Nephron progenitor cell (in vitro differentiated cells): ENCODE results near the gene MOGAT3.

Experiments used
- DNase-seq: peaks from one replicate; pipeline ENCODE4 v3.0.0; 2021
- H3K27ac Mint-ChIP-seq: 2 replicates; pipeline ENCODE4 v1.8.0; 2021; ENCODE audit warnings: mild to moderate bottlenecking, moderate library complexity, mixed read lengths
- H3K27me3 Mint-ChIP-seq: 2 replicates; pipeline ENCODE4 v1.8.0; 2021; ENCODE audit warnings: mild to moderate bottlenecking, low read depth, mixed read lengths; ENCODE audit not compliant: poor library complexity
- H3K36me3 Mint-ChIP-seq: 2 replicates; pipeline ENCODE4 v1.8.0; 2021; ENCODE audit warnings: low read depth, mixed read lengths
- H3K4me1 Mint-ChIP-seq: 2 replicates; pipeline ENCODE4 v1.8.0; 2021; ENCODE audit warnings: mixed read lengths
- H3K4me3 Mint-ChIP-seq: 2 replicates; pipeline ENCODE4 v1.8.0; 2021; ENCODE audit warnings: mild to moderate bottlenecking, moderate library complexity, mixed read lengths
- H3K9me3 Mint-ChIP-seq: 2 replicates; pipeline ENCODE4 v1.8.0; 2021; ENCODE audit warnings: mild to moderate bottlenecking, moderate library complexity, mixed read lengths
- TF ChIP-seq, protein P1 (sequence below): fragments of 200-600 bp; sonication (generic); IDR thresholded peaks from 2 replicates; pipeline ENCODE4 v1.5.0; 2021; ENCODE audit warnings: antibody characterized with exemption

MOGAT3 gene

DNA sequence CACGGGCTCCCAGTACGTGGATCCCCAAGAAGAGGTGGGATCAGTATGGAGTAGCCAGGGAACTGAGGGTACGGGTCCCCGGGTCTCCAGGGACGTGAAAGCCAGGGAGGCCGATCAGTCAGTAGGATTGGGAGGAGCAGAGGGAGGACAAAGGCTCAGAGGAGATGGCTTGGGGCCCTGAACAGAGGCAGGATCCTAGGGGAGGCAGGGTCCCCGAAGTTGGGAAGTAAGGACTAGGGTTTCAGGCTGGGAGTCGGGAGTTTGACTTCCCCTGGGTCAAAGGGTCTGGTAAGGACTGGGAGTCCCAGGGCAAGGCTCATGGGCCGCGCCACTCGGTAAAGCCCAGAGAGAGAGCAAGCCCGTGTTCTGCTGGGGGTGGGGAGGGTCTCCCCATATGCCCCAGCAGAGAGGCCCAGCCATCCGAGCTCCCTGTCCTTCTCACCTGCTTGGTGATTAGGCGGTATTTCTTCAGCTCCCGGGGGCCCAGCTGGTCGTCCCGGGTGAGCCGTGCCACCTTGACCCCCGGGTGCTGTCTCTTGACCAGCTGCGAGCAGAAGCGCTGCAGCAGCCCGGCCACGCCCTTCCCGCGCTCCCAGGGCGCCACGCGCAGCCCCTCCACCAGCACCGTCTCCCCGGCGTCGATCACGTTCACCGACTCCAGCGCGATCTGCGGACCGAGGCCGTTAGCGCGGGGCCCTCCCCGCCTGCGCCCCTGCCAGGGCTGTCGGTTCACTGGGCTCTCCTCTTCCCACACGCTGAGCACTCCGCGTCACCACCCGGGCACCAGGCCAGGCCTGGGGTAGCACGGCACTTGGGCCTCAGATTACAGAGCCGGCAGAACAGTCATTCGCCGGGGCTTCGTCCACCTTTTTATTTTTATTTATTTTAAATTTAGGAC lies 27.7 kb downstream of the MOGAT3 start:
- H3K4me3 Mint-ChIP-seq, result peak overlapping the region; percentile 45
- H3K36me3 Mint-ChIP-seq, result no peaks in the 10 kb centered on the region
- H3K4me1 Mint-ChIP-seq, result peaks cover 46% of the 10 kb centered on the region
- TF ChIP-seq, protein P1, sequence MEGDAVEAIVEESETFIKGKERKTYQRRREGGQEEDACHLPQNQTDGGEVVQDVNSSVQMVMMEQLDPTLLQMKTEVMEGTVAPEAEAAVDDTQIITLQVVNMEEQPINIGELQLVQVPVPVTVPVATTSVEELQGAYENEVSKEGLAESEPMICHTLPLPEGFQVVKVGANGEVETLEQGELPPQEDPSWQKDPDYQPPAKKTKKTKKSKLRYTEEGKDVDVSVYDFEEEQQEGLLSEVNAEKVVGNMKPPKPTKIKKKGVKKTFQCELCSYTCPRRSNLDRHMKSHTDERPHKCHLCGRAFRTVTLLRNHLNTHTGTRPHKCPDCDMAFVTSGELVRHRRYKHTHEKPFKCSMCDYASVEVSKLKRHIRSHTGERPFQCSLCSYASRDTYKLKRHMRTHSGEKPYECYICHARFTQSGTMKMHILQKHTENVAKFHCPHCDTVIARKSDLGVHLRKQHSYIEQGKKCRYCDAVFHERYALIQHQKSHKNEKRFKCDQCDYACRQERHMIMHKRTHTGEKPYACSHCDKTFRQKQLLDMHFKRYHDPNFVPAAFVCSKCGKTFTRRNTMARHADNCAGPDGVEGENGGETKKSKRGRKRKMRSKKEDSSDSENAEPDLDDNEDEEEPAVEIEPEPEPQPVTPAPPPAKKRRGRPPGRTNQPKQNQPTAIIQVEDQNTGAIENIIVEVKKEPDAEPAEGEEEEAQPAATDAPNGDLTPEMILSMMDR, result no peak
- no peak for DNase-seq
- H3K27me3 Mint-ChIP-seq, result peaks cover 100% of the 10 kb centered on the region
- no peak overlapping the region for H3K27ac Mint-ChIP-seq
- no peaks in the 10 kb centered on the region for H3K9me3 Mint-ChIP-seq

DNA sequence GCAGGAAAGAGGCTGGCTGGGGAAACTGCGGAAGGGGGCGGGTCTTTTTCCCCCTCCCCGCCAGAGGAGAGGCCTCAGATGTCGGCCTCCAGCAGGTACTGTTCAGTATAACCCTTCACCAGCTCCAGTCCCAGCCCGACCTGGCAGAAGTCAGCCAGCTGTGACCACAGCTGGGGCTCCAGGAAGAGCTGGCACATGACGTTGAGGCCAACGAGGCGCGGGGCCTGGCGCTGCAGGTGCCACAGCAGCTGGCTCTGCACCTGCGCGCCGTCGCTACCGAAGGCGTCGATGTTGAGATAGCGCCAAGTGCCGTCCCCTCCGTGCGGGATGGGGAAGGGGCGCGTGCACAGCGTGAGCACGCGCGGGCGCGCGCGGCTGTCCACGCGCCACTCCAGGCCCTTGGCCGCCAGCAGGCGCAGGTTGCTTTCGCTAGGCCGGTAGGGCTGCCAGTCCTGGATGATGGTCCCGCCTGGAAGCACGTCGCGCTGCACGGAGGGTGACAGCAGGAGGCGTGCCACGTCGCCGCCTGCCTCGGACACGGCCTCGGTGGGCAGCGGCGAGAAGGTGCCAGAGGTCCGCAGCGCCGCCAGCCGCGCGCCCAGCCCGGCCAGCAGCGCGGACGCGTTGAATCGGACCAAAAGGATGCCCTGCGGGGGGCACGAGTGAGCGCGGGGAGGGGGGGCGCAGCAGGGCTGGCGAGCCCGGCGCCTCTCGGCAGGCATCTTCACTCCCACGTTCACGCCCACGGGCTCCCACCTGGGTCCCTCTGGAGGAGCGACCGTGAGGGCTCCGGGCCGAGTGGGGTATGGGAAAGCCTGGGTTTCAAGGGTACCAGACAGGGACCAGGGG lies 28.6 kb downstream of the MOGAT3 start:
- DNase-seq, result no peak
- H3K36me3 Mint-ChIP-seq, result no peaks in the 10 kb centered on the region
- H3K9me3 Mint-ChIP-seq, result no peaks in the 10 kb centered on the region
- H3K27me3 Mint-ChIP-seq, result peaks cover 100% of the 10 kb centered on the region
- H3K27ac Mint-ChIP-seq, result no peak overlapping the region
- peaks cover 55% of the 10 kb centered on the region for H3K4me1 Mint-ChIP-seq
- TF ChIP-seq, protein P1, result no peak
- H3K4me3 Mint-ChIP-seq, result peak overlapping the region; percentile 12

DNA sequence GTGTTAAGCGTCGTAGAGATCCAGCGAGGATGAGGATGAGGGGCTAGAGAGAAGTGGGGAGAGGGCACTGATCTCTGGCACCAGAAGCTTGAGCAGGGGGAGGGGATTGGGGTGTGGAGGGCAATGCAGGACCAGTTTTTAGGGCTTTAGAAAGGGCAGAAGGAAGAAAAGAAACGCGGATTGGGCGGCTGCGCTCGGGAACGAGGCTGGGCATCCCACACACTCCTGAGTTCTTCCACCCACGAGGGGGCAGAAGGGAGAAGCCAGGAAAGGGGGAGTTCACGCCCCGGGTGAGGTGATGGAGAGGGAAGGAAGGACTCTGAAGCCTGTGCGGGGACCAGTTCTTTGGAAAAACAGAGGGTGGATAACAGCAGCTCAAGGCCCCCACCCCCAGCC lies 29.4 kb downstream of the MOGAT3 start:
- TF ChIP-seq, protein P1, result no peak
- no peak overlapping the region for H3K27ac Mint-ChIP-seq
- H3K27me3 Mint-ChIP-seq, result peaks cover 100% of the 10 kb centered on the region
- H3K36me3 Mint-ChIP-seq, result no peaks in the 10 kb centered on the region
- peaks cover 61% of the 10 kb centered on the region for H3K4me1 Mint-ChIP-seq
- no peak for DNase-seq
- H3K4me3 Mint-ChIP-seq, result peak overlapping the region; percentile 12
- no peaks in the 10 kb centered on the region for H3K9me3 Mint-ChIP-seq

DNA sequence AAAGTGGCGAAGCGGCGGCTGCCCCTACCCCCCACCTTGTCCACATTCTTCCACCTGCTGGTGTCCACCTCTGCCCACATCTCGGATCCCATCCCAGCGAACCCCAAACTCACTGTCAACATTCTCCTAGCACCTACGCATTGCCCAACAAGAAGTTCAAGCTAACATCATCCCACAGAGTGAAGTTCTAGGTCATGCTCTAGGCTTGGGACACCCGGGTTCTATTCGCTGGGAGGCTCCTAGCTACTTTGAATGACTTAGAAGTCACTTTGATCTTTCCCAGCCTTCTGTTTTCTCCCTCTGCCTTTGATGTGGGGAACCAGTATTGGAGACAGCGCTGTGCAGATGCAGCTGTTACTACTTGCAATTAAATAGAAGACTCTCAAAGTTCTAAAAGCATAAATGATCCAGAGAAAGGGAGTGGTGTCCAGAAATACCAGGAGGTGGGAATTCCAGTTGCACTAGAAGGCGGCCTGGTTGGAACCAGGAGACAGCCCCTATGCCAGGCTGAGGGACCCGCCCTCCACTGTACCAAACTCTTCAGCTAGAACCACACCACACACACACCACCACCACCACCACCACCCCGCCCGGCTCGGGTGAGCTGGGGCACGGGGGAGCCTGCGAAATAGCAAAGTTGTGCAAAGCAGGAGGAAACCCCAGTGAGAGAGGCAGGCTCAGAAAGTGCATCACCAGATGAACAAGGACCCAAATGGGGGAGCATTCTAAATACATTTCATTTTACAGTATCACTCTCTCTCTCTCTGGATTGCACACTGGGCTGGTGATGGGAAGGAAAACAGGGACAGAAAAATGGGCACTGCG lies 30.0 kb downstream of the MOGAT3 start:
- DNase-seq, result no peak
- Mint-ChIP-seq H3K4me1 (peaks cover 68% of the 10 kb centered on the region), H3K9me3 (no peaks in the 10 kb centered on the region), H3K4me3 (peak overlapping the region; percentile 12), H3K27ac (no peak overlapping the region), H3K36me3 (no peaks in the 10 kb centered on the region), H3K27me3 (peaks cover 100% of the 10 kb centered on the region)
- TF ChIP-seq, protein P1, result no peak

DNA sequence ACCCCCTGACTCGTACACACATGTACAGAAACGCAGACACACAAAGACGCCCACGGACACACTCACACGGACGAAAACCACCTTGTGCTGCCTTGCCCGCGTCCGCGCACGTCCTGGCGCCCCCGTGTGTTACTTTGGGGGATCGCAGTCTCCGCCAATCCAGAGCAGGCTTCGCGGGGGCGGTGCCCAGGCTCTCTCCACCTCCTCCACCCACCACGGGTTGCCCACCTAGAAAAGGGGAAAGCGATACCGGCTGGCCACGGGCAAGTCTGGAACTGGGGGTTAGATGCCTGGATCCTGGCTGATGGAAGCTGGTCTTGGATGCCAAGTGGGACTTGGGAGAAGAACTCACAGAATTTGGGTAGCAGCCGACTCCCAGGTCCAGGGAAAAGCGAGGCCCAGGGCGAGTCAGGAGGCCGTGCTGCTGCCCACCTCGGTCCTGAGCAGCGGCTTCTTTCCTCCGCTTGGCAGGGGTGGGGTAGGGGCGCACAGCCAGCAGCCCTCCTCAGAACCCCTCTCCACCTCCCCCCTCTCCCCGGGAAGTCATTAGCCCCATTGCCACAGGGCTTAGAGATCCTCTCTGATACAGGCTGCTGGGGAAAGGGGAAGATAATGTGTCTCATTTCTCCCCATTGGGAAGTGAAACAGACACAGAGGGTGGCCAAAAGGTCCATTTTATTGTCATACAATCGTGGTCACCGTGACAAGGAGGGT lies 30.8 kb downstream of the MOGAT3 start:
- Mint-ChIP-seq H3K27me3 (peaks cover 100% of the 10 kb centered on the region), H3K36me3 (no peaks in the 10 kb centered on the region), H3K27ac (no peak overlapping the region), H3K4me1 (peaks cover 76% of the 10 kb centered on the region), H3K4me3 (no peak overlapping the region), H3K9me3 (no peaks in the 10 kb centered on the region)
- peak; percentile 93 for DNase-seq
- TF ChIP-seq, protein P1, result peak; percentile 85
